ENCODE measurements around the gene PIEZO2.

PIEZO2 gene

DNA sequence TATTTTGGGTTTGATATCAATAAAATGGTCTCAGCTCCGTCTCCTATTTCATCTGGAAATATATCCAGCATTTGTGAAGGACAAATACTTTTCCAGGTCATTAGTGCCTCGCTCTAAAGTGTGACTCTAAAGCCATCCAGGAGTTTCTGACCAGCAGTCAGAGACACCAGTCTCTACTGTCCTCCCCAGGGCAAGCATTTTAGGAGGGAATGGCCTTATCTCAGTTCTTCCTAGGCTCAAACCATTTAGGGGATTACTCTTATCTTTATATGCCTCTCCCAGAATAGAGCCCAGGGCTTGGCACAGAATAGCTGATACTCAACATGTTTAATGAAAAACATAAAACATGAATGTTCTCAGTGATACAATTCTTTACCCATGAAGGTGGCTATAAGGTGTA is 436.0 kb downstream of the PIEZO2 start:
- Histone ChIP-seq H3K4me3 (ENCODE audit: insufficient read length, low read depth) (no peak overlapping the region), H3K36me3 (ENCODE audit: insufficient read depth, insufficient read length, low read length) (no peaks in the 10 kb centered on the region), H3K9me3 (ENCODE audit: insufficient read depth, low read length) (no peaks in the 10 kb centered on the region), H3K27me3 (ENCODE audit: insufficient read depth, insufficient read length) (no peaks in the 10 kb centered on the region), H3K9ac (ENCODE audit: insufficient read length, low read depth) (no peak overlapping the region), H3K4me1 (ENCODE audit: insufficient read depth, insufficient read length) (no peaks in the 10 kb centered on the region)
- no peak for DNase-seq (ENCODE audit: low read depth, low spot score)
- TF ChIP-seq ZNF274 (IDR thresholded peaks at IDR 0.05; ENCODE audit: low read depth, low read length) (no peak), YY1 (IDR thresholded peaks at IDR 0.05; ENCODE audit: insufficient read depth, insufficient read length) (no peak)

DNA sequence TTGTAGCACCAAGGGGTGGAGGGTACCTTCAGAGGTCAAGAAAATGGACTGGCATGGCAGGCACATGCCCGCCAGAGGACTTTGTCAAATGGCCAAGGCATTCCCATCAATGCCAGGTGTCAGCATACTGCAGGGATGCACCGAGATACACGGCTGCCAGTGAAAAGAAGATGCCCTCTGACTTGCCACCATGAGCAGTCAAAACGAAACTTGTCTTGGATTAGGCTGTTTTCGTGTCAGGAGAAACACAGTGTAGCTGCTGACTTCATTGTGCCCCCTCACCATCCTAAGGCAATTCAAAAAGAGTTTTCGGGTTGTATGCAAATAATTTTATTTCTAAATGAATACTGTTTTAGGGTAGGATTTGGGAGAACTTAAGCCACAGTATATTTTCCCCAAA is 442.1 kb downstream of the PIEZO2 start:
- H3K36me3 ChIP-seq (ENCODE audit: insufficient read depth, insufficient read length, low read length), result no peaks in the 10 kb centered on the region
- no peak for DNase-seq (ENCODE audit: low read depth, low spot score)
- no peak overlapping the region for H3K9ac ChIP-seq (ENCODE audit: insufficient read length, low read depth)
- H3K4me1 ChIP-seq (ENCODE audit: insufficient read depth, insufficient read length), result peaks cover 3% of the 10 kb centered on the region
- no peak overlapping the region for H3K4me3 ChIP-seq (ENCODE audit: insufficient read length, low read depth)
- H3K27me3 ChIP-seq (ENCODE audit: insufficient read depth, insufficient read length), result no peaks in the 10 kb centered on the region
- no peak for TF ChIP-seq YY1 (IDR thresholded peaks at IDR 0.05; ENCODE audit: insufficient read depth, insufficient read length)
- no peak for TF ChIP-seq SUZ12 (IDR thresholded peaks at IDR 0.05; ENCODE audit: extremely low read depth, insufficient read depth, insufficient read length)
- H3K9me3 ChIP-seq (ENCODE audit: insufficient read depth, low read length), result no peaks in the 10 kb centered on the region

DNA sequence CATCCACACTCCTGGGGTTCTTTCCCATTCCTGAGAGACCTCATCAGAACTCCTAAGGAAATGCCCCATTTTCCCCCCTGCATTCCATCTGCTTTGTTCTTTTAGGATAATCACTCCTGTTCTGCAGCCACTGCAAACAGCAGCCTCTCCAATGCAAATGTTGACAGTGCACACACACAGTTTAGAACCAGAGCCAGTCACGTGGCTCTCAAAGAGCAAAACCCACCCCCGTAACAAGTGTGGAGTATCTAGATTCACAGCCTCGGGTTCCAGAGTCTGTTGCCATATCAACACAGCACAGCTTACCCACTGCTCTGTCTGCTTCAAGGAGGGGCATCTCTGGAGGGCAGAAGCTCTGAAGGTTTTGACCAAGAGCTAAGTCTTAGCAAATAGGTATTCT is 443.6 kb downstream of the PIEZO2 start:
- Histone ChIP-seq H3K9me3 (ENCODE audit: insufficient read depth, low read length) (no peaks in the 10 kb centered on the region), H3K9ac (ENCODE audit: insufficient read length, low read depth) (no peak overlapping the region), H3K4me3 (ENCODE audit: insufficient read length, low read depth) (no peak overlapping the region), H3K27me3 (ENCODE audit: insufficient read depth, insufficient read length) (no peaks in the 10 kb centered on the region), H3K36me3 (ENCODE audit: insufficient read depth, insufficient read length, low read length) (no peaks in the 10 kb centered on the region), H3K4me1 (ENCODE audit: insufficient read depth, insufficient read length) (peaks cover 3% of the 10 kb centered on the region)
- DNase-seq (ENCODE audit: low read depth, low spot score), result no peak
- TF ChIP-seq ZNF274 (IDR thresholded peaks at IDR 0.05; ENCODE audit: low read depth, low read length) (no peak), SUZ12 (IDR thresholded peaks at IDR 0.05; ENCODE audit: extremely low read depth, insufficient read depth, insufficient read length) (no peak), YY1 (IDR thresholded peaks at IDR 0.05; ENCODE audit: insufficient read depth, insufficient read length) (no peak)

DNA sequence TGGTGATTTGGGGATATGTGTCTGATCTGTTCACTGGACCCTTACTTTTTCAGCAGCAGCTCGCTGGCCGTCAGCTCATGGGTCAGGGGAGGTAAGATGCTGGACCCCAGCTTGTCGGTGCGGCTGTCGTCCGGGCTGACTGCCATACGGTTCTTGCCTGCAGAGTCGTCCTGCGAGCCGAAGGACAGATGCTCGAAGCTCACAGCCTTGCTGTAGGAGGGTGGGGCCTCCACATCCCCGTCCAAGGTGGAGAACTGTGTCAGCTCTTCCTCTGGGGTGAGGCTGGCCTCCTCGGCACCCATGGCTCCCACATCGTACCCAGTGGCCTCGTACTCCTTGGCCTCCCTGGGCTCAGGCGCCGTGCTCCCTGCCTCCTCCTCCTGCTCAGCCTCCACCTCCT is 444.1 kb downstream of the PIEZO2 start:
- Histone ChIP-seq H3K9me3 (ENCODE audit: insufficient read depth, low read length) (no peaks in the 10 kb centered on the region), H3K4me1 (ENCODE audit: insufficient read depth, insufficient read length) (peaks cover 3% of the 10 kb centered on the region), H3K27me3 (ENCODE audit: insufficient read depth, insufficient read length) (no peaks in the 10 kb centered on the region), H3K36me3 (ENCODE audit: insufficient read depth, insufficient read length, low read length) (no peaks in the 10 kb centered on the region), H3K4me3 (ENCODE audit: insufficient read length, low read depth) (no peak overlapping the region), H3K9ac (ENCODE audit: insufficient read length, low read depth) (no peak overlapping the region)
- no peak for DNase-seq (ENCODE audit: low read depth, low spot score)
- no peak for TF ChIP-seq SUZ12 (IDR thresholded peaks at IDR 0.05; ENCODE audit: extremely low read depth, insufficient read depth, insufficient read length)
- no peak for TF ChIP-seq YY1 (IDR thresholded peaks at IDR 0.05; ENCODE audit: insufficient read depth, insufficient read length)
- TF ChIP-seq ZNF274 (IDR thresholded peaks at IDR 0.05; ENCODE audit: low read depth, low read length), result no peak

DNA sequence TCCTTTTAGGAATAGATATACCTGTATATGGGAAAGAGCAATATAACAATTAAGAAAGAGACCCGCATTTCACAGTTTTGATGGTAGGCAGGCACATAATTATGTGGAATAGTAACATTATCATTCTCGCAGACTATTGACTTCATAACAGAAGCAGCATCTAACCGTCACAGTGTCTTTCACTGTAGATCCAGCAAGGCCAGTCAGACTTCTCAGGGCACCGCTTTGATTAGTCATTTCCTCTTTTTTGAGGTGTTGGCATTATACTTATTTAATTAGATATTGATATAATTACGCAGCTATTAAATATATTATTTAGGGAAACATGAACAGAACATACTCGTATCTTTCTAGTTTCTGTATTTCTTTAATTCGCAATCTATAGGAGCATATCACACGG is 447.2 kb downstream of the PIEZO2 start:
- Histone ChIP-seq H3K9me3 (ENCODE audit: insufficient read depth, low read length) (no peaks in the 10 kb centered on the region), H3K4me1 (ENCODE audit: insufficient read depth, insufficient read length) (peaks cover 3% of the 10 kb centered on the region), H3K36me3 (ENCODE audit: insufficient read depth, insufficient read length, low read length) (no peaks in the 10 kb centered on the region), H3K27me3 (ENCODE audit: insufficient read depth, insufficient read length) (no peaks in the 10 kb centered on the region), H3K9ac (ENCODE audit: insufficient read length, low read depth) (no peak overlapping the region), H3K4me3 (ENCODE audit: insufficient read length, low read depth) (no peak overlapping the region)
- TF ChIP-seq YY1 (IDR thresholded peaks at IDR 0.05; ENCODE audit: insufficient read depth, insufficient read length) (no peak), SUZ12 (IDR thresholded peaks at IDR 0.05; ENCODE audit: extremely low read depth, insufficient read depth, insufficient read length) (no peak), ZNF274 (IDR thresholded peaks at IDR 0.05; ENCODE audit: low read depth, low read length) (no peak)
- no peak for DNase-seq (ENCODE audit: low read depth, low spot score)

DNA sequence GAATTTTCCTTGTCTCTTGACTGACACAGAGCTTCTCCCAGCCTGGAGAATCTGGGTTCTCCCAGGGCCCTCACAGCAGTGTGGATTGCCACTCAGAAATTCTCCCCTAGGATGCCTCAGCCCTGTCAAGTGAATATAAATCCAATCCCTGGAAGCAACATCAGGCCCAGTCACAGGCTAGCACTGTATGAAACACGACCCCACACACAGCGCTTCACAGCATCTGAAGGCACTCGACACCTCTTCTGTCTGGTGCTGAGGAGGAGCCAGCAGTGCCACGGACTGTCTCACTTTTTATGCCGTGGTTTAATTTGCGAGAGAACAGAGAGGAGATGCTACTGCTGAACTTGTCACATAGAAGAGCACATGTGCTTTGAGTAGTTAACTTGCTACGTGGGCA is 459.0 kb downstream of the PIEZO2 start:
- no peaks in the 10 kb centered on the region for H3K9me3 ChIP-seq (ENCODE audit: insufficient read depth, low read length)
- H3K4me1 ChIP-seq (ENCODE audit: insufficient read depth, insufficient read length), result no peaks in the 10 kb centered on the region
- H3K27me3 ChIP-seq (ENCODE audit: insufficient read depth, insufficient read length), result no peaks in the 10 kb centered on the region
- no peak for DNase-seq (ENCODE audit: low read depth, low spot score)
- no peak overlapping the region for H3K9ac ChIP-seq (ENCODE audit: insufficient read length, low read depth)
- H3K36me3 ChIP-seq (ENCODE audit: insufficient read depth, insufficient read length, low read length), result no peaks in the 10 kb centered on the region
- TF ChIP-seq YY1 (IDR thresholded peaks at IDR 0.05; ENCODE audit: insufficient read depth, insufficient read length) (no peak), SUZ12 (IDR thresholded peaks at IDR 0.05; ENCODE audit: extremely low read depth, insufficient read depth, insufficient read length) (no peak)
- no peak overlapping the region for H3K4me3 ChIP-seq (ENCODE audit: insufficient read length, low read depth)

DNA sequence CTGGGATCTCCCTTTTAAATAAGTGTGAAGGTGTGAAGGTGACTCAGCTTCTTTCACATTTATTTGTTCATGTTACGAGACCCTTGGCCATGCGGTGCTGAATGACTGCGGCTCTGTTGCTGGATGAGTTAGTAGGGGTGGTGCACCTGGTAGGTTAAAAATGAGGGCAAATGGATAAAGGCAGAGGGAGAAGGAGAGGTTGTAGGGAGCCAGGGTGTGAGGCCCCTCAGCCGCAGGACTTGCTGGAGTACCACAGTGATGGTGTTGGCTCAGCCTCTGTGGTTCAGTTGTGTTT is 459.4 kb downstream of the PIEZO2 start:
- Histone ChIP-seq H3K4me1 (ENCODE audit: insufficient read depth, insufficient read length) (no peaks in the 10 kb centered on the region), H3K9me3 (ENCODE audit: insufficient read depth, low read length) (no peaks in the 10 kb centered on the region), H3K9ac (ENCODE audit: insufficient read length, low read depth) (no peak overlapping the region), H3K27me3 (ENCODE audit: insufficient read depth, insufficient read length) (no peaks in the 10 kb centered on the region), H3K4me3 (ENCODE audit: insufficient read length, low read depth) (no peak overlapping the region), H3K36me3 (ENCODE audit: insufficient read depth, insufficient read length, low read length) (no peaks in the 10 kb centered on the region)
- TF ChIP-seq SUZ12 (IDR thresholded peaks at IDR 0.05; ENCODE audit: extremely low read depth, insufficient read depth, insufficient read length) (no peak), YY1 (IDR thresholded peaks at IDR 0.05; ENCODE audit: insufficient read depth, insufficient read length) (no peak), ZNF274 (IDR thresholded peaks at IDR 0.05; ENCODE audit: low read depth, low read length) (no peak)
- no peak for DNase-seq (ENCODE audit: low read depth, low spot score)

All from NT2/D1 (cell line).